ENCODE results near the gene ZSCAN31. TPM values are rescaled to one million over a fixed set of nuclear protein-coding genes. Genes with fewer than 3 reads are reported as not detected.

Gene ZSCAN31
- total and polyA plus RNA-seq, 10 of the 15 experiments (the other 5 are each of a cell fraction or from before 2014, with no cell fraction given): 1.6 to 5.2 (median 2.9) TPM

DNA sequence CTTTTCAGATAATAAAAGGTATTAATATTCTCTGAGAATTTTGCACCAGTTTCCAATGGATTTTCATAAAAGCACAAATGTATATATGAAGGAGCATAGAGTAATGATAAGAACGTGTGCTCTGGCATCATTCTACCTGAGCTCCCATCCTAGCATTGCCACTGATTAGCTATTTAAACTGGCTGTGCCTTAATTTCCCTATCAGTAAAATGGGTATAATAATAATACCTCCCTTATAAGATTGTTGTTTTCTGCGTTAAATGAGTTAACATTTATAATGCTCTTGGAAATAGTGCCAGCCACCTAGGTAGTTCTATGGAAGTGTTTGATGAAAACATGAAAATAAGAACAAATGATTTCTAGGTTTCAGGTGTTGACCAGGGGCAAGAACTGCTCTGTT lies 25.0 kb upstream of the ZSCAN31 start:
- ChIA-PET POLR2A (interaction anchor here (0.5 kb wide), 1 partner anchor 143 kb away, joined by 3 read pairs; no protein-coding TSS in a partner anchor), CTCF (interaction anchor here (0.6 to 1.0 kb wide), 4 partner anchors 24 to 1211 kb away, joined by 3 read pairs; no protein-coding TSS in a partner anchor), SMC1A (ENCODE audit: uncharacterized antibody, unreplicated experiment) (interaction anchor here (1.1 to 1.4 kb wide), 2 partner anchors 9 to 25 kb away, joined by 3 read pairs; no protein-coding TSS in a partner anchor), RAD21 (ENCODE audit: unreplicated experiment) (interaction anchor here (0.6 kb wide), 1 partner anchor 11 kb away, joined by 6 read pairs; no protein-coding TSS in a partner anchor)
- Histone ChIP-seq H2AFZ (ENCODE audit: control insufficient read depth, low read depth, low read length) (no peak overlapping the region), H3K4me2 (ENCODE audit: control insufficient read depth, insufficient read depth) (no peak overlapping the region), H3K79me2 (ENCODE audit: control insufficient read depth, insufficient read depth, low read length) (peaks cover under 1% of the 10 kb centered on the region), H3K4me3 (no peak overlapping the region), H3K9ac (ENCODE audit: control insufficient read depth, insufficient read depth, low read length) (no peak overlapping the region), H3K4me1 (ENCODE audit: control insufficient read depth, insufficient read depth, low read length) (peaks cover 3% of the 10 kb centered on the region; the same call in 1 of the 2 replicates), H3K27me3 (replicated peaks in 1 of 2; ENCODE audit: control insufficient read depth in 2 of 2, insufficient read depth in 2 of 2, low read length in 1 of 2) (no peaks in the 10 kb centered on the region), H3K9me3 (replicated peaks; ENCODE audit: control insufficient read depth, insufficient read depth, low read length) (no peaks in the 10 kb centered on the region), H4K20me1 (ENCODE audit: control insufficient read depth, insufficient read depth) (no peaks in the 10 kb centered on the region), H3K27ac (ENCODE audit: control insufficient read depth, insufficient read depth) (no peak overlapping the region), H3K36me3 (ENCODE audit: control insufficient read depth in 2 of 2, insufficient read depth in 2 of 2, low read length in 1 of 2) (peaks cover 0 to 10% of the 10 kb centered on the region in 2 experiments; a peak in 2 of 4 replicates)
- DNase-seq (ENCODE audit: low read depth, low spot score) (no peak), FAIRE-seq (no peak), ATAC-seq (no peak)
- intact Hi-C loops (cut with micrococcal nuclease; ENCODE audit: unreplicated experiment): no loop called here
- no TSS peak for BruUV-seq (replicated peaks)
- in situ Hi-C loops (cut with MboI): loop anchor here (25.0 kb wide), 1 partner anchor 1199 kb away; no protein-coding TSS in a partner anchor
- 91% methylated on average over 2 of the region's 2 CpGs for WGBS (ENCODE audit: insufficient coverage, insufficient replicate concordance, low lambda C conversion rate, missing lambda C conversion rate)
- TF ChIP-seq, protein P1, sequence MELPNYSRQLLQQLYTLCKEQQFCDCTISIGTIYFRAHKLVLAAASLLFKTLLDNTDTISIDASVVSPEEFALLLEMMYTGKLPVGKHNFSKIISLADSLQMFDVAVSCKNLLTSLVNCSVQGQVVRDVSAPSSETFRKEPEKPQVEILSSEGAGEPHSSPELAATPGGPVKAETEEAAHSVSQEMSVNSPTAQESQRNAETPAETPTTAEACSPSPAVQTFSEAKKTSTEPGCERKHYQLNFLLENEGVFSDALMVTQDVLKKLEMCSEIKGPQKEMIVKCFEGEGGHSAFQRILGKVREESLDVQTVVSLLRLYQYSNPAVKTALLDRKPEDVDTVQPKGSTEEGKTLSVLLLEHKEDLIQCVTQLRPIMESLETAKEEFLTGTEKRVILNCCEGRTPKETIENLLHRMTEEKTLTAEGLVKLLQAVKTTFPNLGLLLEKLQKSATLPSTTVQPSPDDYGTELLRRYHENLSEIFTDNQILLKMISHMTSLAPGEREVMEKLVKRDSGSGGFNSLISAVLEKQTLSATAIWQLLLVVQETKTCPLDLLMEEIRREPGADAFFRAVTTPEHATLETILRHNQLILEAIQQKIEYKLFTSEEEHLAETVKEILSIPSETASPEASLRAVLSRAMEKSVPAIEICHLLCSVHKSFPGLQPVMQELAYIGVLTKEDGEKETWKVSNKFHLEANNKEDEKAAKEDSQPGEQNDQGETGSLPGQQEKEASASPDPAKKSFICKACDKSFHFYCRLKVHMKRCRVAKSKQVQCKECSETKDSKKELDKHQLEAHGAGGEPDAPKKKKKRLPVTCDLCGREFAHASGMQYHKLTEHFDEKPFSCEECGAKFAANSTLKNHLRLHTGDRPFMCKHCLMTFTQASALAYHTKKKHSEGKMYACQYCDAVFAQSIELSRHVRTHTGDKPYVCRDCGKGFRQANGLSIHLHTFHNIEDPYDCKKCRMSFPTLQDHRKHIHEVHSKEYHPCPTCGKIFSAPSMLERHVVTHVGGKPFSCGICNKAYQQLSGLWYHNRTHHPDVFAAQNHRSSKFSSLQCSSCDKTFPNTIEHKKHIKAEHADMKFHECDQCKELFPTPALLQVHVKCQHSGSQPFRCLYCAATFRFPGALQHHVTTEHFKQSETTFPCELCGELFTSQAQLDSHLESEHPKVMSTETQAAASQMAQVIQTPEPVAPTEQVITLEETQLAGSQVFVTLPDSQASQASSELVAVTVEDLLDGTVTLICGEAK (IDR thresholded peaks at IDR 0.05; ENCODE audit: borderline replicate concordance): no peak
- TF ChIP-seq, protein P2, sequence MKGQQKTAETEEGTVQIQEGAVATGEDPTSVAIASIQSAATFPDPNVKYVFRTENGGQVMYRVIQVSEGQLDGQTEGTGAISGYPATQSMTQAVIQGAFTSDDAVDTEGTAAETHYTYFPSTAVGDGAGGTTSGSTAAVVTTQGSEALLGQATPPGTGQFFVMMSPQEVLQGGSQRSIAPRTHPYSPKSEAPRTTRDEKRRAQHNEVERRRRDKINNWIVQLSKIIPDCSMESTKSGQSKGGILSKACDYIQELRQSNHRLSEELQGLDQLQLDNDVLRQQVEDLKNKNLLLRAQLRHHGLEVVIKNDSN (IDR thresholded peaks at IDR 0.05; ENCODE audit: borderline replicate concordance, extremely low read length, insufficient read depth, low read depth, low read length): no peak
- TF ChIP-seq, protein P3, sequence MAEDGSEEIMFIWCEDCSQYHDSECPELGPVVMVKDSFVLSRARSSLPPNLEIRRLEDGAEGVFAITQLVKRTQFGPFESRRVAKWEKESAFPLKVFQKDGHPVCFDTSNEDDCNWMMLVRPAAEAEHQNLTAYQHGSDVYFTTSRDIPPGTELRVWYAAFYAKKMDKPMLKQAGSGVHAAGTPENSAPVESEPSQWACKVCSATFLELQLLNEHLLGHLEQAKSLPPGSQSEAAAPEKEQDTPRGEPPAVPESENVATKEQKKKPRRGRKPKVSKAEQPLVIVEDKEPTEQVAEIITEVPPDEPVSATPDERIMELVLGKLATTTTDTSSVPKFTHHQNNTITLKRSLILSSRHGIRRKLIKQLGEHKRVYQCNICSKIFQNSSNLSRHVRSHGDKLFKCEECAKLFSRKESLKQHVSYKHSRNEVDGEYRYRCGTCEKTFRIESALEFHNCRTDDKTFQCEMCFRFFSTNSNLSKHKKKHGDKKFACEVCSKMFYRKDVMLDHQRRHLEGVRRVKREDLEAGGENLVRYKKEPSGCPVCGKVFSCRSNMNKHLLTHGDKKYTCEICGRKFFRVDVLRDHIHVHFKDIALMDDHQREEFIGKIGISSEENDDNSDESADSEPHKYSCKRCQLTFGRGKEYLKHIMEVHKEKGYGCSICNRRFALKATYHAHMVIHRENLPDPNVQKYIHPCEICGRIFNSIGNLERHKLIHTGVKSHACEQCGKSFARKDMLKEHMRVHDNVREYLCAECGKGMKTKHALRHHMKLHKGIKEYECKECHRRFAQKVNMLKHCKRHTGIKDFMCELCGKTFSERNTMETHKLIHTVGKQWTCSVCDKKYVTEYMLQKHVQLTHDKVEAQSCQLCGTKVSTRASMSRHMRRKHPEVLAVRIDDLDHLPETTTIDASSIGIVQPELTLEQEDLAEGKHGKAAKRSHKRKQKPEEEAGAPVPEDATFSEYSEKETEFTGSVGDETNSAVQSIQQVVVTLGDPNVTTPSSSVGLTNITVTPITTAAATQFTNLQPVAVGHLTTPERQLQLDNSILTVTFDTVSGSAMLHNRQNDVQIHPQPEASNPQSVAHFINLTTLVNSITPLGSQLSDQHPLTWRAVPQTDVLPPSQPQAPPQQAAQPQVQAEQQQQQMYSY (CRISPR knock-in tag; IDR thresholded peaks at IDR 0.05): no peak
- TF ChIP-seq BRCA1 (IDR thresholded peaks at IDR 0.05; ENCODE audit: low read depth, low read length) (no peak), YBX1 (IDR thresholded peaks at IDR 0.05) (no peak), CREM (IDR thresholded peaks at IDR 0.05; ENCODE audit: low read depth) (no peak), RBBP5 (conservative IDR thresholded peaks at IDR 0.05) (no peak), SP1 (IDR thresholded peaks at IDR 0.05; ENCODE audit: low read depth, low read length) (no peak), ZNF207 (IDR thresholded peaks at IDR 0.05; ENCODE audit: borderline replicate concordance) (no peak)
- TF ChIP-seq, protein P4, sequence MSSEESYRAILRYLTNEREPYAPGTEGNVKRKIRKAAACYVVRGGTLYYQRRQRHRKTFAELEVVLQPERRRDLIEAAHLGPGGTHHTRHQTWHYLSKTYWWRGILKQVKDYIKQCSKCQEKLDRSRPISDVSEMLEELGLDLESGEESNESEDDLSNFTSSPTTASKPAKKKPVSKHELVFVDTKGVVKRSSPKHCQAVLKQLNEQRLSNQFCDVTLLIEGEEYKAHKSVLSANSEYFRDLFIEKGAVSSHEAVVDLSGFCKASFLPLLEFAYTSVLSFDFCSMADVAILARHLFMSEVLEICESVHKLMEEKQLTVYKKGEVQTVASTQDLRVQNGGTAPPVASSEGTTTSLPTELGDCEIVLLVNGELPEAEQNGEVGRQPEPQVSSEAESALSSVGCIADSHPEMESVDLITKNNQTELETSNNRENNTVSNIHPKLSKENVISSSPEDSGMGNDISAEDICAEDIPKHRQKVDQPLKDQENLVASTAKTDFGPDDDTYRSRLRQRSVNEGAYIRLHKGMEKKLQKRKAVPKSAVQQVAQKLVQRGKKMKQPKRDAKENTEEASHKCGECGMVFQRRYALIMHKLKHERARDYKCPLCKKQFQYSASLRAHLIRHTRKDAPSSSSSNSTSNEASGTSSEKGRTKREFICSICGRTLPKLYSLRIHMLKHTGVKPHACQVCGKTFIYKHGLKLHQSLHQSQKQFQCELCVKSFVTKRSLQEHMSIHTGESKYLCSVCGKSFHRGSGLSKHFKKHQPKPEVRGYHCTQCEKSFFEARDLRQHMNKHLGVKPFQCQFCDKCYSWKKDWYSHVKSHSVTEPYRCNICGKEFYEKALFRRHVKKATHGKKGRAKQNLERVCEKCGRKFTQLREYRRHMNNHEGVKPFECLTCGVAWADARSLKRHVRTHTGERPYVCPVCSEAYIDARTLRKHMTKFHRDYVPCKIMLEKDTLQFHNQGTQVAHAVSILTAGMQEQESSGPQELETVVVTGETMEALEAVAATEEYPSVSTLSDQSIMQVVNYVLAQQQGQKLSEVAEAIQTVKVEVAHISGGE (CRISPR knock-in tag; IDR thresholded peaks at IDR 0.05): no peak
- TF ChIP-seq, protein P5, sequence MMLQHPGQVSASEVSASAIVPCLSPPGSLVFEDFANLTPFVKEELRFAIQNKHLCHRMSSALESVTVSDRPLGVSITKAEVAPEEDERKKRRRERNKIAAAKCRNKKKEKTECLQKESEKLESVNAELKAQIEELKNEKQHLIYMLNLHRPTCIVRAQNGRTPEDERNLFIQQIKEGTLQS (IDR thresholded peaks at IDR 0.05; ENCODE audit: borderline replicate concordance, extremely low read depth, low read depth, low read length): no peak

All from GM12878 (cell line).